NCI-H774 (cell line): ENCODE measurements around the gene MINDY2.

ENCODE experiments used
- DNase-seq: peaks from one replicate; lab custom pipeline; 2025; lab: John Stamatoyannopoulos, UW

MINDY2 gene

GRCh38 chr15:58770857-58771620 is at the start of gene MINDY2:
Gene MINDY2, plus strand, starts transcription at chr15:58771302. Its CDS starts 94 bp downstream, at chr15:58771396.
- peak; percentile 99 for DNase-seq

- DNase-seq = no peak
These were observed 46.6 kb upstream of the MINDY2 start for GRCh38 chr15:58724466-58724865.

- no peak for DNase-seq
These were observed 44.2 kb upstream of the MINDY2 start for GRCh38 chr15:58726867-58727266.

GRCh38 chr15:58731756-58732535 is 39.2 kb upstream of the MINDY2 start:
- no peak for DNase-seq

- no peak for DNase-seq
These were observed 38.3 kb upstream of the MINDY2 start for GRCh38 chr15:58732625-58733363.

GRCh38 chr15:58734859-58735258 is 36.2 kb upstream of the MINDY2 start:
- no peak for DNase-seq

- no peak for DNase-seq
These were observed 35.0 kb upstream of the MINDY2 start for GRCh38 chr15:58736018-58736643.

GRCh38 chr15:58737298-58737697 is 33.8 kb upstream of the MINDY2 start:
- no peak for DNase-seq

- DNase-seq = no peak
These were observed 32.9 kb upstream of the MINDY2 start for GRCh38 chr15:58738046-58738707.

- DNase-seq = no peak
These were observed 30.7 kb upstream of the MINDY2 start for GRCh38 chr15:58740436-58740835.

- DNase-seq = no peak
These were observed 30.1 kb upstream of the MINDY2 start for GRCh38 chr15:58741032-58741431.

GRCh38 chr15:58742022-58742813 is 28.9 kb upstream of the MINDY2 start:
- no peak for DNase-seq

- DNase-seq = no peak
These were observed 28.1 kb upstream of the MINDY2 start for GRCh38 chr15:58742819-58743502.

GRCh38 chr15:58746174-58746573 is 24.9 kb upstream of the MINDY2 start:
- no peak for DNase-seq

GRCh38 chr15:58748040-58748851 is 22.9 kb upstream of the MINDY2 start:
- DNase-seq = no peak

GRCh38 chr15:58748852-58749531 is 22.1 kb upstream of the MINDY2 start:
- DNase-seq = no peak

- peak; percentile 98 for DNase-seq
These were observed 21.4 kb upstream of the MINDY2 start, which contains the start of gene ADAM10 for GRCh38 chr15:58749532-58750337. Gene ADAM10, minus strand, starts transcription at chr15:58749707. Its CDS starts 173 bp downstream, at chr15:58749534.

GRCh38 chr15:58752716-58753115 is 18.4 kb upstream of the MINDY2 start:
- DNase-seq = no peak
